Mucosa of descending colon (tissue), 3 donors: Measurements from ENCODE around the gene PIH1D1. TPM values are rescaled to one million over a fixed set of nuclear protein-coding genes. Genes with fewer than 3 reads are reported as not detected.

ENCODE experiments used
- ATAC-seq: fragments of 200-7000 bp; cut with Tn5 transposase; one replicate; pipeline ENCODE4 v1.9.1; 2020; ENCODE audit warnings: mild to moderate bottlenecking, moderate library complexity
- DNase-seq, 3 donors: peaks; one replicate each; pipeline ENCODE4 v3.0.0-alpha.2; 2020
- H3K36me3 ChIP-seq: fragments of 200-600 bp; one replicate; pipeline ENCODE4 v1.8.0; 2021; ENCODE audit warnings: low read depth, mild to moderate bottlenecking
- H3K4me1 ChIP-seq: fragments of 200-600 bp; one replicate; pipeline ENCODE4 v1.8.0; 2021; ENCODE audit warnings: low read depth, mild to moderate bottlenecking
- H3K4me3 ChIP-seq: fragments of 200-600 bp; one replicate; pipeline ENCODE4 v1.8.0; 2021; ENCODE audit warnings: mild to moderate bottlenecking
- H3K9me3 ChIP-seq: fragments of 200-600 bp; one replicate; pipeline ENCODE4 v1.8.0; 2021; ENCODE audit warnings: mild to moderate bottlenecking
- CTCF ChIP-seq: fragments of 200-600 bp; IDR thresholded peaks from one replicate; pipeline ENCODE4 v1.8.0; 2022; ENCODE audit warnings: antibody characterized with exemption, mild to moderate bottlenecking
- intact Hi-C, 2 donors: fragments of 100-400 bp; cut with DNase I in 1 of 2; cut with micrococcal nuclease in 1 of 2; formaldehyde crosslinking; loops; one replicate each; pipeline versions ENCODE4 v1.11.0 to v1.11.1; 2022; cut with DNase I, micrococcal nuclease
- total RNA-seq, 3 donors: library from RNA; stranded (reverse); fragmentation: NEBNext Ultra II Directional in 2 of 3; extraction: Animal tissue kit (Norgen Biotek cat#: 25700) in 2 of 3; gene quantifications; one replicate each; pipeline versions ENCODE4 v1.2.1 to v1.2.4, GENCODE V29; 2021 to 2023
- donor health status: DM: no; HTN: no; CAD: no; lungs with moderate emphysema.
- donor health status: DM: no; HTN: no; CAD: no.
- donor health status: DM: no; HTN: yes; CAD: no.

Gene PIH1D1
- total RNA-seq, 3 donors from 2014 or later: 65.2 to 78.7 (median 76.6) TPM

- no peak for DNase-seq
- no peaks in the 10 kb centered on the region for H3K4me1 ChIP-seq
- ATAC-seq: no peak
- no peak overlapping the region for H3K4me3 ChIP-seq
- TF ChIP-seq CTCF: no peak
- no peaks in the 10 kb centered on the region for H3K36me3 ChIP-seq
- H3K9me3 ChIP-seq: no peaks in the 10 kb centered on the region
- intact Hi-C loops: no loop called here
Measured at GRCh38 chr19:49415810-49416200, 35.8 kb downstream of the PIH1D1 start.

- Histone ChIP-seq H3K36me3 (no peaks in the 10 kb centered on the region), H3K9me3 (no peaks in the 10 kb centered on the region), H3K4me3 (no peak overlapping the region), H3K4me1 (no peaks in the 10 kb centered on the region)
- intact Hi-C loops: no loop called here
- ATAC-seq (no peak), DNase-seq (no peak)
- TF ChIP-seq CTCF: no peak
Measured at GRCh38 chr19:49415102-49415809, 36.4 kb downstream of the PIH1D1 start.

- no peak overlapping the region for H3K4me3 ChIP-seq
- DNase-seq: no peak
- H3K9me3 ChIP-seq: no peaks in the 10 kb centered on the region
- intact Hi-C loops: no loop called here
- H3K36me3 ChIP-seq: no peaks in the 10 kb centered on the region
- H3K4me1 ChIP-seq: peaks cover 3% of the 10 kb centered on the region
- no peak for ATAC-seq
- TF ChIP-seq CTCF: no peak
Measured at GRCh38 chr19:49414256-49414655, 37.4 kb downstream of the PIH1D1 start.

GRCh38 chr19:49413348-49413747 is 38.3 kb downstream of the PIH1D1 start:
- no peak for DNase-seq

GRCh38 chr19:49411681-49412326 is 39.8 kb downstream of the PIH1D1 start:
- no peak for TF ChIP-seq CTCF
- DNase-seq: no peak
- Histone ChIP-seq H3K4me1 (peaks cover 6% of the 10 kb centered on the region), H3K36me3 (no peaks in the 10 kb centered on the region), H3K4me3 (no peak overlapping the region), H3K9me3 (no peaks in the 10 kb centered on the region)
- intact Hi-C loops: no loop called here
- ATAC-seq: no peak

More at GRCh38 chr19:49413348-49413747, 38.3 kb downstream of the PIH1D1 start:
- TF ChIP-seq CTCF: no peak
- Histone ChIP-seq H3K9me3 (no peaks in the 10 kb centered on the region), H3K4me3 (no peak overlapping the region), H3K36me3 (no peaks in the 10 kb centered on the region), H3K4me1 (peaks cover 6% of the 10 kb centered on the region)
- intact Hi-C loops: no loop called here
- ATAC-seq: no peak
